ENCODE measurements around the gene SELENOW.

Gene SELENOW

GRCh38 chr19:47832723-47833122 lies 54.2 kb downstream of the SELENOW start:
- DNase-seq = no peak
